A549 (cell line): ENCODE results near the gene EPN3. TPM values are rescaled to one million over a fixed set of nuclear protein-coding genes. Genes with fewer than 3 reads are reported as not detected.

ENCODE experiments used
- ATAC-seq, 2 experiments: fragments of 200-7000 bp in 1 of 2; fragments of >200 bp in 1 of 2; cut with Nextera tagmentation in 1 of 2; cut with Tn5 transposase in 1 of 2; 3 replicates each; pipeline versions ENCODE4 v1.8.0 to v1.9.1; 2018 to 2020; ENCODE audit warnings: mild to moderate bottlenecking in 1 of 2, moderate library complexity in 1 of 2
- CTCF ChIA-PET: fragments of 300-600 bp; sonication (Branson Sonifier 250); formaldehyde crosslinking; extraction: SDS; loops from one replicate; lab custom pipeline; 2021; ENCODE audit warnings: antibody characterized with exemption, inconsistent platforms; lab: Yijun Ruan, JAX
- POLR2A ChIA-PET: fragments of 350-600 bp; formaldehyde crosslinking; extraction: SDS; loops from one replicate; lab custom pipeline; 2021; ENCODE audit warnings: antibody characterized with exemption, inconsistent platforms; lab: Yijun Ruan, JAX
- DNase-seq, 2 experiments: peaks; one replicate each; pipeline versions ENCODE4 v3.0.0 to v3.0.0-alpha.2; 2011 to 2016; ENCODE audit warnings: low read depth in 1 of 2, low spot score in 1 of 2
- FAIRE-seq: peaks from 2 replicates; lab custom pipeline; 2011; peaks lifted over from hg19 to GRCh38; lab: Jason Lieb, UNC
- H3K27ac ChIP-seq, 2 experiments: fragments of >200 bp; sonication (Bioruptor Twin); formaldehyde crosslinking; 3 replicates each; pipeline ENCODE4 v1.5.1; 2016 to 2017
- H3K4me1 ChIP-seq: fragments of >200 bp; sonication (Bioruptor Twin); formaldehyde crosslinking; 3 replicates; pipeline ENCODE4 v1.6.1; 2016
- H3K4me2 ChIP-seq: fragments of >200 bp; sonication (Bioruptor Twin); formaldehyde crosslinking; 3 replicates; pipeline ENCODE4 v1.6.1; 2016
- H3K4me3 ChIP-seq: fragments of >200 bp; sonication (Bioruptor Twin); formaldehyde crosslinking; 3 replicates; pipeline ENCODE4 v1.5.1; 2016
- H3K9me3 ChIP-seq: fragments of >200 bp; sonication (Bioruptor Twin); formaldehyde crosslinking; 3 replicates; pipeline ENCODE4 v1.6.1; 2016
- CHD2 ChIP-seq: fragments of 150-350 bp; IDR thresholded peaks from 2 replicates; pipeline ENCODE4 v1.6.1; 2014; ENCODE audit warnings: low read length; ENCODE audit not compliant: partially characterized antibody
- CTCF ChIP-seq: fragments of >200 bp; sonication (Bioruptor Twin); formaldehyde crosslinking; IDR thresholded peaks from 3 replicates; pipeline ENCODE4 v1.5.1; 2016
- E2F6 ChIP-seq: IDR thresholded peaks from 2 replicates; pipeline ENCODE4 v1.6.1; 2012; ENCODE audit warnings: low read depth, borderline replicate concordance
- EP300 ChIP-seq, 2 experiments: fragments of >200 bp; sonication (Bioruptor Twin); formaldehyde crosslinking; IDR thresholded peaks; 2 replicates in 1 of 2; 3 replicates in 1 of 2; pipeline ENCODE4 v1.6.1; 2016 to 2017
- FOXS1 ChIP-seq: fragments of 250-450 bp; sonication (Bioruptor Pico); IDR thresholded peaks from 2 replicates; pipeline ENCODE4 v1.5.0; 2020; ENCODE audit warnings: mild to moderate bottlenecking, moderate library complexity
- GATA3 ChIP-seq: IDR thresholded peaks from 2 replicates; pipeline ENCODE4 v1.6.1; 2012; ENCODE audit warnings: borderline replicate concordance
- HEYL ChIP-seq: fragments of 250-450 bp; sonication (Bioruptor Pico); IDR thresholded peaks from 2 replicates; pipeline ENCODE4 v1.8.0; 2021; ENCODE audit warnings: mild to moderate bottlenecking, moderate library complexity
- JUNB ChIP-seq: fragments of >200 bp; sonication (Bioruptor Twin); formaldehyde crosslinking; IDR thresholded peaks from 2 replicates; pipeline ENCODE4 v1.6.1; 2016
- MAX ChIP-seq: IDR thresholded peaks from 2 replicates; pipeline ENCODE4 v1.6.1; 2012
- MYC ChIP-seq: IDR thresholded peaks from 2 replicates; pipeline ENCODE4 v1.6.1; 2012; ENCODE audit warnings: mild to moderate bottlenecking, inconsistent platforms, low read length, improper control_type of control experiment, borderline replicate concordance
- PBX3 ChIP-seq: IDR thresholded peaks from 2 replicates; pipeline ENCODE4 v1.6.1; 2012
- PHF8 ChIP-seq: fragments of 200-600 bp; sonication (generic); IDR thresholded peaks from 2 replicates; pipeline ENCODE4 v1.6.1; 2016; ENCODE audit warnings: low read depth, mild to moderate bottlenecking, antibody characterized with exemption, moderate library complexity, borderline replicate concordance
- POLR2AphosphoS2 ChIP-seq: conservative IDR thresholded peaks from 2 replicates; pipeline ENCODE4 v1.6.1; 2012; ENCODE audit warnings: low read length, improper control_type of control experiment, inconsistent platforms
- RNF2 ChIP-seq: fragments of 200-600 bp; sonication (generic); IDR thresholded peaks from 2 replicates; pipeline ENCODE4 v1.6.1; 2016; ENCODE audit warnings: low read depth, mild to moderate bottlenecking, antibody characterized with exemption, moderate library complexity, borderline replicate concordance
- TFCP2L1 ChIP-seq: fragments of 250-450 bp; sonication (Bioruptor Pico); IDR thresholded peaks from 2 replicates; pipeline ENCODE4 v1.5.0; 2021; ENCODE audit warnings: mild to moderate bottlenecking
- ZC3H11A ChIP-seq: fragments of 450-650 bp; IDR thresholded peaks from 2 replicates; pipeline ENCODE4 v1.6.1; 2014; ENCODE audit warnings: antibody characterized with exemption, mild to moderate bottlenecking
- ZFP36 ChIP-seq: fragments of 450-650 bp; IDR thresholded peaks from 2 replicates; pipeline ENCODE4 v1.6.1; 2014; ENCODE audit warnings: borderline replicate concordance; ENCODE audit not compliant: partially characterized antibody
- WGBS: methylation state at CpG from one replicate; pipeline ENCODE4 v1.1.6; 2017; ENCODE audit errors: missing lambda C conversion rate; 5-methylcytosine and 5-hydroxymethylcytosine counted together
- polyA plus RNA-seq, 4 experiments: library from polyadenylated mRNA; depleted of rRNA in 3 of 4; stranded (reverse); fragments of >200 nt; fragmentation: RNase III in 1 of 4; extraction: RNeasy Plus Mini Kit Qiagen cat#74134 plus additional on column Dnase treatment in 1 of 4; gene quantifications; 2 replicates in 3 of 4; 3 replicates in 1 of 4; pipeline ENCODE4 v1.2.3, GENCODE V29; 2011 to 2017
- TF ChIP-seq, protein P1 (sequence below): fragments of >200 bp; sonication (Bioruptor Twin); formaldehyde crosslinking; IDR thresholded peaks from 2 replicates; pipeline ENCODE4 v1.6.1; 2016
- TF ChIP-seq, protein P2 (sequence below): fragments of >200 bp; sonication (Bioruptor Twin); formaldehyde crosslinking; IDR thresholded peaks from 3 replicates; pipeline ENCODE4 v1.6.1; 2016

Gene EPN3
- polyA plus RNA-seq, 2 of the 4 experiments (the other 2 are of a cell fraction) = 0.13 to 0.18 TPM

DNA sequence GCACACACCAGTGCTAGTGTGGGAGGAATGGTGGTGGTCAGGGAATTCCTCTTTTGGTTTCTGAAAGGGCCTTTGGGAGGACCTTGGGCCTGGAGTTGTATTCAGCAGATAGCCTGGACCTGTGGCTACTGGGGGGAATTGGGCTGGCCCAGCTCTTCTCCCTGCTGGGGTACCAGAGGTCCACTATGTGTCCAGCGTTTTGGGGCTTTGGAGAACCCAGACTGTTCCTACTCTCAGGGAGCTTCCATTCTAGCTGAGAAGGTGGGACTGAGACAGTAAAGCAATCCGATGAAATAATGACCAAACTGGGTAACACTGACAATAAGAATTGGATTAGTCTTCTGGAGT is 2.4 kb downstream of the EPN3 start (continued):
- TF ChIP-seq HEYL (CRISPR knock-in tag) (no peak), MYC (no peak), TFCP2L1 (no peak), PHF8 (no peak), PBX3 (no peak), GATA3 (no peak), ZFP36 (no peak)
- TF ChIP-seq, protein P1, sequence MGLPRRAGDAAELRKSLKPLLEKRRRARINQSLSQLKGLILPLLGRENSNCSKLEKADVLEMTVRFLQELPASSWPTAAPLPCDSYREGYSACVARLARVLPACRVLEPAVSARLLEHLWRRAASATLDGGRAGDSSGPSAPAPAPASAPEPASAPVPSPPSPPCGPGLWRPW = no peak

DNA sequence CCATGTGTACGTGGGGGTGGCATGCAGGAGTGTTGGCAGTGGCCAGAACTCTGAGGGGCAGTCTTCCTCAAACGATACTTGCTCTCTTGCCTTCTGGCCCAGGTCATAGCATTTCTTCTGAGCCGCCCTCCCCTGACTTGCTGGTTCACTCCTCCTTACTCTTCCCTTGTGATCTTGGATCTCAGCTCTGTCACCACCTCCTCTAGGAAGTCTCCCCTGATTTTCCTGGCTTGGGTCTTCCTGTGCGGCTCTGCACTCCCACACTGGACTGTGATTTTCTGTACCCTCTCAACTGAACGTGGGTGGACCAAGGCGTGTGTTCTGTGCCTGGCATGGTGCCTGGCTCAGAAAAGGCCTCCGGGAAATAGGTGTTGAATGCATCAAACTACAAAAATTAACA is 2.9 kb downstream of the EPN3 start:
- no peak for FAIRE-seq
- H3K4me2 ChIP-seq = no peak overlapping the region
- ATAC-seq = no peak
- TF ChIP-seq JUNB = no peak
- TF ChIP-seq ZFP36 = peak; percentile 73
- TF ChIP-seq, all 56 proteins: peak for 1
- H3K4me3 ChIP-seq = no peak overlapping the region
- ChIA-PET POLR2A (no interaction called here), CTCF (interaction anchor here (1.1 to 23.7 kb wide), 7 partner anchors 11 to 161 kb away, joined by 3 to 753 read pairs (median 5); partner anchors contain the start of gene ANKRD40)
- no peak overlapping the region for H3K27ac ChIP-seq
- 84% methylated on average over 7 of the region's 7 CpGs for WGBS
- H3K9me3 ChIP-seq = no peaks in the 10 kb centered on the region
- peaks cover 41% of the 10 kb centered on the region for H3K4me1 ChIP-seq
- no peak for DNase-seq

GRCh38 chr17:50536683-50537646 is 4.4 kb downstream of the EPN3 start:
- WGBS = 91% methylated on average over 45 of the region's 45 CpGs
- ChIA-PET POLR2A (no interaction called here), CTCF (interaction anchor here (0.8 to 23.7 kb wide), 8 partner anchors 10 to 315 kb away, joined by 3 to 753 read pairs (median 5); partner anchors contain the start of genes ANKRD40 and SPATA20)
- FAIRE-seq (no peak), DNase-seq (no peak), ATAC-seq (no peak)
- Histone ChIP-seq H3K4me2 (no peak overlapping the region), H3K4me3 (no peak overlapping the region), H3K27ac (no peak overlapping the region), H3K9me3 (no peaks in the 10 kb centered on the region), H3K4me1 (peaks cover 52% of the 10 kb centered on the region)
- TF ChIP-seq FOXS1 (CRISPR knock-in tag) = no peak
- no peak for TF ChIP-seq CTCF
- TF ChIP-seq, protein P2, sequence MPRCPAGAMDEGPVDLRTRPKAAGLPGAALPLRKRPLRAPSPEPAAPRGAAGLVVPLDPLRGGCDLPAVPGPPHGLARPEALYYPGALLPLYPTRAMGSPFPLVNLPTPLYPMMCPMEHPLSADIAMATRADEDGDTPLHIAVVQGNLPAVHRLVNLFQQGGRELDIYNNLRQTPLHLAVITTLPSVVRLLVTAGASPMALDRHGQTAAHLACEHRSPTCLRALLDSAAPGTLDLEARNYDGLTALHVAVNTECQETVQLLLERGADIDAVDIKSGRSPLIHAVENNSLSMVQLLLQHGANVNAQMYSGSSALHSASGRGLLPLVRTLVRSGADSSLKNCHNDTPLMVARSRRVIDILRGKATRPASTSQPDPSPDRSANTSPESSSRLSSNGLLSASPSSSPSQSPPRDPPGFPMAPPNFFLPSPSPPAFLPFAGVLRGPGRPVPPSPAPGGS = no peak
- TF ChIP-seq POLR2AphosphoS2 = no peak
- TF ChIP-seq ZC3H11A = no peak
- no peak for TF ChIP-seq EP300 (IDR thresholded peaks at IDR 0.05)
- TF ChIP-seq MAX = no peak
- TF ChIP-seq RNF2 = no peak
- TF ChIP-seq CHD2 = no peak
- no peak for TF ChIP-seq E2F6
